SU-DHL-6 (cell line): Measurements from ENCODE around the gene GPAT3.

Source experiments
- H2AFZ ChIP-seq: fragments of 200-600 bp; sonication (generic); 2 replicates; pipeline ENCODE4 v1.6.1; 2014; ENCODE audit warnings: low read depth, mild to moderate bottlenecking, moderate library complexity, mixed read lengths, antibody characterized with exemption, low read length; ENCODE audit not compliant: severe bottlenecking
- H3F3A ChIP-seq: fragments of 200-600 bp; shearing (Covaris generic); 2 replicates; pipeline ENCODE4 v1.6.0; 2016; ENCODE audit warnings: antibody characterized with exemption, mild to moderate bottlenecking; ENCODE audit not compliant: insufficient read depth
- H3K27ac ChIP-seq: fragments of 200-600 bp; sonication (generic); 2 replicates; pipeline ENCODE4 v1.5.1; 2016; ENCODE audit warnings: low read depth, mild to moderate bottlenecking, low read length, moderate library complexity, mixed read lengths
- H3K27me3 ChIP-seq: fragments of 200-600 bp; sonication (generic), shearing (Covaris generic); 2 replicates; pipeline ENCODE4 v1.6.0; 2014; ENCODE audit warnings: mild to moderate bottlenecking, low read length
- H3K36me3 ChIP-seq: fragments of 200-600 bp; sonication (generic); 2 replicates; pipeline ENCODE4 v1.6.1; 2014; ENCODE audit warnings: mild to moderate bottlenecking, low read length, mixed read lengths
- H3K4me2 ChIP-seq: fragments of 300-600, 200-600 bp; shearing (Covaris generic), sonication (generic); 2 replicates; pipeline ENCODE4 v1.6.0; 2014; ENCODE audit warnings: low read length, low read depth, mild to moderate bottlenecking; ENCODE audit not compliant: poor library complexity, severe bottlenecking
- H3K4me3 ChIP-seq: fragments of 200-600 bp; sonication (generic); 2 replicates; pipeline ENCODE4 v1.5.1; 2014; ENCODE audit warnings: antibody characterized with exemption, low read length, mild to moderate bottlenecking, mixed read lengths; ENCODE audit not compliant: insufficient read depth, poor library complexity, severe bottlenecking
- H3K79me2 ChIP-seq: fragments of 200-600 bp; sonication (generic); 2 replicates; pipeline ENCODE4 v1.6.1; 2014; ENCODE audit warnings: mild to moderate bottlenecking, low read length, moderate library complexity; ENCODE audit not compliant: insufficient read depth
- H3K9ac ChIP-seq: fragments of 200-600 bp; sonication (generic); 2 replicates; pipeline ENCODE4 v1.7.0; 2014; ENCODE audit warnings: mild to moderate bottlenecking, low read length
- H3K9me2 ChIP-seq: fragments of 200-600 bp; sonication (generic); replicated peaks from 2 replicates; pipeline ENCODE4 v1.6.1; 2014; ENCODE audit warnings: low read length; ENCODE audit not compliant: insufficient read depth
- H3K9me3 ChIP-seq: fragments of 200-600 bp; sonication (generic); 2 replicates; pipeline ENCODE4 v1.6.1; 2014; ENCODE audit warnings: low read length, mixed read lengths; ENCODE audit not compliant: insufficient read depth
- H4K20me1 ChIP-seq: fragments of 200-600 bp; sonication (generic); 2 replicates; pipeline ENCODE4 v1.6.1; 2014; ENCODE audit warnings: low read depth, mild to moderate bottlenecking, antibody characterized with exemption, low read length, moderate library complexity, mixed read lengths
- EZH2phosphoT487 ChIP-seq: fragments of 200-600 bp; sonication (generic), shearing (Covaris generic); conservative IDR thresholded peaks from 2 replicates; pipeline ENCODE4 v1.6.1; 2018; ENCODE audit warnings: mild to moderate bottlenecking, antibody characterized with exemption, low read length, moderate library complexity, mixed read lengths
- TF ChIP-seq, protein P1 (sequence below): fragments of 200-600 bp; sonication (generic); IDR thresholded peaks from one replicate; pipeline ENCODE4 v1.5.1; 2017; ENCODE audit warnings: antibody characterized with exemption, mild to moderate bottlenecking, low read length, moderate library complexity; ENCODE audit not compliant: insufficient read depth, poor library complexity, severe bottlenecking

GPAT3 gene

DNA sequence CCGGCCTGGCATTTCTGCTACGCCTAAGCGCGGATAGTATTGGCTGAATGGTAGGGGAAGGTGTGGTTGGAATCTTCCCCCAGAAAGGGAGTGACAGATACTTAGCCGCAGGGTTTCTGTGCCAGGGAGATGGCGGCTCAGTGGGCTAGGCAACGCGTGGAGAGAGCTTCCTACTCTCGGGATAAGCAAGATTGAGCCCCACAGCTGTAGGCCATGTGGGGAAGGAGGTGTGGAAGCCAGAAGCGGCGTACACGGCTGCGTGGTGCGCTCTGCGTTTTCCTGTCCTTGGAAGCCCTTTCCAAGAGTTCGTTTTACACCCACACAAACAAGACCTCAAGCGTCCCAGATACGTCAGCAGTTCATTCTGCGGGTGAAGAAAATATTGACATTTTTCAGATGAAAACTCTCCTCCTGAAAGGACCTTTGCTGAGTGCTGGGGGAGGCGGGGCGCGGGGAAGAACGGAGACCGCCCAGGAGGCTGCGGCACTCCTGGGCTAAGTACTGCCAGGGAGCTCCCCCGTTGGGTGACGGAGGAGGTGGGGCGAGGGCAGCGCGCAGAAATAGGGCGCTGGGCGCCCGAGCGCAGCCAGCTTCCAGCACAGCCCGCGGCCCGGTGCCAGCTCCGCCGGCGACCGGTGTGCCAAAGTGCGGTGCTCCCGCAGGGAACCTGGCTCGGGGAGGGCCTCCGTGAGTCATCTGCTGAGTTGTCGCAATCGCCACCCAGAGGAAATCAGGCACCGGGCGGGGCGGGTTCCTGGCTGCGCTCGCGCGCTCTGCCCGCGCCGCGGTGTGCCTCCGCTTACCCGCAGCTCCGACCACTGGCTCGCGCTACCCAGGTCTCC, at the start of gene GPAT3:
GPAT3 (plus strand) TSS at position 589 of the 842 bp plus-strand sequence. CDS start 515 bp downstream, outside the sequence.
- Histone ChIP-seq H3K36me3 (no peaks in the 10 kb centered on the region), H3K79me2 (no peaks in the 10 kb centered on the region), H2AFZ (no peak within 1 kb of the TSS), H3K9ac (no peak within 1 kb of the TSS), H3F3A (no peaks in the 10 kb centered on the region), H4K20me1 (no peaks in the 10 kb centered on the region), H3K27me3 (no peaks in the 10 kb centered on the region), H3K27ac (no peak within 1 kb of the TSS), H3K9me2 (no peaks in the 10 kb centered on the region), H3K9me3 (no peaks in the 10 kb centered on the region), H3K4me3 (no peak within 1 kb of the TSS), H3K4me2 (peak within 1 kb of the TSS; percentile 17)
- TF ChIP-seq, protein P1, sequence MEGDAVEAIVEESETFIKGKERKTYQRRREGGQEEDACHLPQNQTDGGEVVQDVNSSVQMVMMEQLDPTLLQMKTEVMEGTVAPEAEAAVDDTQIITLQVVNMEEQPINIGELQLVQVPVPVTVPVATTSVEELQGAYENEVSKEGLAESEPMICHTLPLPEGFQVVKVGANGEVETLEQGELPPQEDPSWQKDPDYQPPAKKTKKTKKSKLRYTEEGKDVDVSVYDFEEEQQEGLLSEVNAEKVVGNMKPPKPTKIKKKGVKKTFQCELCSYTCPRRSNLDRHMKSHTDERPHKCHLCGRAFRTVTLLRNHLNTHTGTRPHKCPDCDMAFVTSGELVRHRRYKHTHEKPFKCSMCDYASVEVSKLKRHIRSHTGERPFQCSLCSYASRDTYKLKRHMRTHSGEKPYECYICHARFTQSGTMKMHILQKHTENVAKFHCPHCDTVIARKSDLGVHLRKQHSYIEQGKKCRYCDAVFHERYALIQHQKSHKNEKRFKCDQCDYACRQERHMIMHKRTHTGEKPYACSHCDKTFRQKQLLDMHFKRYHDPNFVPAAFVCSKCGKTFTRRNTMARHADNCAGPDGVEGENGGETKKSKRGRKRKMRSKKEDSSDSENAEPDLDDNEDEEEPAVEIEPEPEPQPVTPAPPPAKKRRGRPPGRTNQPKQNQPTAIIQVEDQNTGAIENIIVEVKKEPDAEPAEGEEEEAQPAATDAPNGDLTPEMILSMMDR: no peak
- TF ChIP-seq EZH2phosphoT487: no peak

DNA sequence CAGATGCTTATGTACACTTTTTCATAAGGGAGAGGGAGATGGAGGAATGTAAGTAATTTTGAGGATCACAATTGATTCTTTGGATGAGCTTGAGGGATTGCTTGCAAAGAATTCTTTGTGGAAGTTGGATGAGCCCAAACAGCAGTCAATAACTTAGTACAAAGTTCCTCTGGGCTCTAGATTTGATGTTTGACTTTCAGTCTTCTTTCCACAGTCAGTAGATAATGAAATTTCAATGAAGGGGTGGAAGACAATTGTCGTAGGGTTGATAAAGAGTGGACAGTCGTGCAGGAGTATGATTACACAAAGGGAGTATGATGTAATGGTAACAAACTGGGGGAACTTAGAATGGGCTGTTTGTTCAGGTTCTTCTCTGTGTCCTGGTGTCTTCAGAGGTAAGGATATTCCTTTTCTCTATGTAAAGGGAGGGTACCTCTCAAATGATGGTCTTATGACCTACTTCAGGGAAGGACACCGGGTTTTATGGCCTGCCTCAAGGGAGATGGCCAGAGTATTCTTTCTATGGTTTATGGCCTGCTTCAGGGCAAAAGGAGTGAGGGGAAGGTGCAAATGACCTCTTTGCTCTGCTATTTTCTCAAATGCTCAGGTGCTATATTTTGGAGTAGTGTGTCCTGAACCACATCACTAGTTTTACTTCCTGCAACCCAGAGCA, 49.3 kb upstream of the GPAT3 start:
- H3K79me2 ChIP-seq: peaks cover 8% of the 10 kb centered on the region; the same call in 1 of the 2 replicates
- no peaks in the 10 kb centered on the region for H3K9me3 ChIP-seq
- H3K4me3 ChIP-seq: no peak overlapping the region
- no peak overlapping the region for H2AFZ ChIP-seq
- H3K27me3 ChIP-seq: no peaks in the 10 kb centered on the region
- no peaks in the 10 kb centered on the region for H4K20me1 ChIP-seq
- no peaks in the 10 kb centered on the region for H3K9me2 ChIP-seq
- no peak overlapping the region for H3K9ac ChIP-seq
- no peaks in the 10 kb centered on the region; the same call in 1 of the 2 replicates for H3F3A ChIP-seq
- H3K36me3 ChIP-seq: no peaks in the 10 kb centered on the region
- H3K4me2 ChIP-seq: no peak overlapping the region
- no peak overlapping the region for H3K27ac ChIP-seq
- TF ChIP-seq, protein P1: no peak
- no peak for TF ChIP-seq EZH2phosphoT487

DNA sequence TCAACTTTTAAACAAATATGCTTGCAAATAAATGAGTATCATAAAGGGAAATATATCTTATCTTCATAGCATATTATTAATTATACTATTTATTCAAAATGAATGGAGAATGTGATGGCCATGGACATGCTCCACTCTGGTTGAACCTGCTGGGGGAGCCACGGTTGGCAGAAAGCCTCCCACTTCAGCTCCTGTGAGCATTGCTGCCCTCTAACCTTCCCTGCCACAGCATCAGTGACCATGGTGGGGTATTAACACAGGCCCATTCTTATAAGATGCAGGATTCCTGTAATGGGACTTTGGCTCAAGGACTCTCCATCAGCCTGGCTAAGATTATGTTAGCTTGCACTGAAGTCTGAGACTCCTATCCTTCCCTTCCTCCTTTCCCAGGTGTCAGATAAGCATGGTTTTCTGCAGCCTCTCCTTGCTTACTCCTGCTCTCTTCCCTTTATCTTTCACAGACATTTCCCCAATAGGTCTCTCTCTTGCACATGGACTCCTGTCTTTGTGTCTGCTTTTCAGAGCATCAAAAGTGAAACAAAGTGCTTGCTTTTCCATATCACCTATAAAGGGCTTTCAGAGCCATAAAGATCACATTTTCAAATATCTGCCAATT, 46.1 kb upstream of the GPAT3 start:
- Histone ChIP-seq H3K79me2 (no peaks in the 10 kb centered on the region), H3K9me3 (no peaks in the 10 kb centered on the region), H2AFZ (no peak overlapping the region), H3K4me3 (no peak overlapping the region), H3K9me2 (no peaks in the 10 kb centered on the region), H3K27ac (no peak overlapping the region), H3K9ac (no peak overlapping the region), H3F3A (no peaks in the 10 kb centered on the region), H4K20me1 (no peaks in the 10 kb centered on the region), H3K4me2 (no peak overlapping the region), H3K36me3 (no peaks in the 10 kb centered on the region), H3K27me3 (no peaks in the 10 kb centered on the region)
- TF ChIP-seq EZH2phosphoT487: no peak
- TF ChIP-seq, protein P1: no peak
